ENCODE data around the gene CCSER1. TPM values are rescaled to one million over a fixed set of nuclear protein-coding genes. Genes with fewer than 3 reads are reported as not detected.

The CCSER1 gene
- total RNA-seq, 1 donor from 2014 or later: 1.1 TPM

- no peak for DNase-seq (ENCODE audit: low read depth, low spot score)
Measured at GRCh38 chr4:90189946-90190345, 62.8 kb downstream of the CCSER1 start.

DNA sequence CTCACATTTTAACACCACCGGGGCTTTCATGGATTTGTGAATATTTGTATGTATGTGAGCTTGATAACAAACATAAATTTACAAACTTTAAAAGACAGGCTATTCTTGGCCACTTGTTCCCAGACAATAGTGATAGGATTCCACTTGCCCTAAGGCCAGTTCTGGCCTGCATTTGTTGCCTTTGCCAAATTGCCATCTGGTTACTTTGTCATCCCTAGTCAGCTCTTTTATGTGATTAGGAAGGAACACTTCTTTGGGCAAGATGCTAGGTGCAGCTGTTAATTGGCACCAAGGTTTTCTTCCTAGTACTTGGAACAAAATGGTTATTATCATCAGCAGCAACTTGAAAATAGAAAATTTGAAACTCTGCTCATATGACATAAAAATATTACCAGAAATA lies 63.3 kb downstream of the CCSER1 start:
- no peak for DNase-seq (ENCODE audit: low read depth, low spot score)

GRCh38 chr4:90198086-90198847 lies 71.1 kb downstream of the CCSER1 start:
- no peak for DNase-seq (ENCODE audit: low read depth, low spot score)

GRCh38 chr4:90207887-90208454 lies 80.8 kb downstream of the CCSER1 start:
- no peak for DNase-seq (ENCODE audit: low read depth, low spot score)

DNA sequence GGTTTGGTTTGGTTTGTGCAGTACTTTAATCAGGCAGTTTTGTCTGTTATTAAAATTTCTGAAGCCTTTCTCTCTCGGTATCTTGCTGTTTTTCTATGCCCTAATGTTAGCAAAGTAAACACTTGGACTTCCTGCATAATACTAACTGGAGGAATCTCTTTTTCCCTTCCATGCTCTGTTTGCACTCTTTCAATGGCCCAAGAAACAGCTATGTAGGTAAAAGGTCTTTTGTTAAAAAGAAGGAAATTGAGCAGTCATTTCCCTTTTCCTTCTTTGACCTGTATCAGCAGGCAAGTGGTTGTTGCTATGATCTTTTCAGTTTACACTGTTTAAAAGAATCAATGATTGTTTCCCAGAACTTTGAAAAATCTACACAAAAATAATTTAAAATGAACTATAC lies 82.7 kb downstream of the CCSER1 start:
- DNase-seq (ENCODE audit: low read depth, low spot score): peak; percentile 77

DNA sequence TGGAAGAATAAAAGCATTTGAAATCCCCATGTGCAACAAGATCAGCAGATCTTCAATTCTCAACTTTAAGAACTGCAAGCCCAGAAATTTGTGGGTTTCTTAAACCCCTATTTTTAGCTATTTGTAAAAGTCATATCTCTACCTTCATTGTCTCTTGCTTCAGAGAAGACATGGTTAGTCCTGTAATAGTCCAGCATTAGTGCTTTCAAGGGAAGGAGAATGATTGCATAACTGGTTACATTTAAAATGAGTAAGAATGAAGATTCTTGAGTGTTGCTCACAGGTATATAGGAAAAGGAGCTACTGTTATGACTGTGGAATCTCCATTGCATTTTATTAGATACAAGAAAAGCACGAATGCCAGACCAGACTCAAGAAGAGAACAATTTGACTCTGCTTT lies 84.0 kb downstream of the CCSER1 start:
- no peak for DNase-seq (ENCODE audit: low read depth, low spot score)

DNA sequence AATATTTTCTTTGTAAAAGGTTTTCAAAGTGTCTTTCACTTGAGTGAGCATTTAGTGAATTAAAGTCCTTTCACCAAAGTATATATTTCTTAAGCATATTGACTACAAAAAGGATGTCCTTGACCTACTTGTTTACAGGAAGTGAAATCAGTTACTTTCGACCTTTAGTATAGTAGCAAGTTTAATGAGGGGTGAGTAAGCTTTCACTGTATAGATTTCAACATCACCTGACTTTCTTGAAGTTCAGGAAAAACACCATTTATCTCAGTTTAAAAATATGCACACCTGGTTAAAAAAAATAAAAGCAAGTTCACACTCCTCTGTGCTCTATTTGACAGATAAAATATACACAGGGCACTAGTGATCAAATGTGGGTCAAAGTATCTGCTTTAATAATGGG lies 88.1 kb downstream of the CCSER1 start:
- DNase-seq (ENCODE audit: low read depth, low spot score): no peak

DNA sequence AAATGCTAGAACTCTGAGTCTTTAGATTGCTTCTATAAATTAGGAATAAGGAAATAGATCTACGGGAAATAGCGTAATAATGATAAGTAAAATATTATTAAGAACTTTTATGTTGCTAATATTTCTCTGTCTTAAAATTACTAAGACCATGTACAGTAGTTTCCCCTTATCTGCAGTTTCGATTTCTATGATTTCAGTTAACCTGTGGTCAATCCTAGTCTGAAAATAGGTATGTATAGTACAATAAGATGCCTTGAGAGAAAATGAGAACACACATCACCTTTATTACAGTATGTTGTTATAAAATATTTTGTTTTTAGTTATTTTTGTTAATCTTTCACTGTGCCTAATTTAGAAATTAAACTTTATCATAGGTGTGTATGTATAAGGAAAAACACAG lies 92.6 kb downstream of the CCSER1 start:
- no peak for DNase-seq (ENCODE audit: low read depth, low spot score)

DNA sequence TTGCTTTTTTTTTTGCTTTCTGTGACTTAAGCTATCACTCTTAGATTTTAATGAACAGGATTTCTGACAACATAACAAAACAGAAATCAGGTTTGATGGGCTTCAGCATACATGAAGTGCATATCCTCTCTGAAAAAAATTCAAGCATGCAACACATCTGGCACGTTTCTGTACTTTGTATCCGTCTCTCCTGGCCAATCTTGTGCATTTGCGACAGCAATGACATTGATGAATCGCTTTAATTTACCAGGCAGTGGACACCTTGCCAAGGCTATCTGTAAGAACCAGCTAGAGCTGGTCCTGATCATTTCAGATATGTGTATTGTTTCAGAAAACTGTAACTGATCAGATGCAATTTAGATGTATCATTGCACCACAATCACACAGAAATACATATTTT lies 93.3 kb downstream of the CCSER1 start:
- DNase-seq (ENCODE audit: low read depth, low spot score): no peak

DNA sequence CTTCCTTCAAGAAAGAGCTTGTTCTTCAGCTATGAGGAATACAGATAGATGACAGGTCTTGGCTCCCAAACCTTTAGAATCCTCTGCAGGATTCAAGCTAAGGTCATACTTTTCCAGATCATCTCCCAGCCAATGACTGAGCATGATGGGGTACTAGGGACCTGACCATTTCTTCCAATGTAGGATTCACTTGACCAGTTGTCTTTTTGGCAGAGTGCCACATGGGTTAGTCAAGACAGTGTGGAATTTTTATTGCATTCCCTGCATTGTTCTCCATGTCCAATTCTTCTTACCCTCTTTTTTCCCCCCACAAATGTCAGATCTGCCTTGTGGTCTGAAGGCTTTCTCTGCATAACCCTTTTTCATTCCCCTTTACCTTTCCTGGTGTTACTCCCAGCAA lies 99.5 kb downstream of the CCSER1 start:
- no peak for DNase-seq (ENCODE audit: low read depth, low spot score)

GRCh38 chr4:90227177-90227576 lies 100.0 kb downstream of the CCSER1 start:
- DNase-seq (ENCODE audit: low read depth, low spot score): no peak

- no peak for DNase-seq (ENCODE audit: low read depth, low spot score)
Measured at GRCh38 chr4:90234916-90235547, 107.8 kb downstream of the CCSER1 start.

GRCh38 chr4:90237751-90238530 lies 110.7 kb downstream of the CCSER1 start:
- DNase-seq (ENCODE audit: low read depth, low spot score): no peak

DNA sequence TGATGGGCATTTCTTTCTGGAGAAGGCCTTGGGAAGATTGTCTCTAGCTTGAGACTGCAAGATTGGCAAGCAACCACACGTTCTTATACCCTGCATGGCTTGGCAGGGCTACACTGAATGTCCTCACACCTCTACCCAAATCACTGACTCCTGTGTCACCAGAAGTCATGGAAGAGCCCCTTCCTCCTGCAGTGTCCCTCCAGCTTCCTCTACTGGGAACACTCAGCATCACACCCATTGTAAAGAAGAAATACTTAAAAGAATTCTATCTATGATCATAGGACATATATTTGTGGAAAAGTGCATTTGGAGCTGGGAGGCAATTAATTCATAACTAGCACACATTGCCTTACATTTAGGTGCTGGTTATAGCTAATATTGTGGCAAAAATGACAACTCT lies 113.1 kb downstream of the CCSER1 start:
- no peak for DNase-seq (ENCODE audit: low read depth, low spot score)

GRCh38 chr4:90241008-90241407 lies 113.8 kb downstream of the CCSER1 start:
- DNase-seq (ENCODE audit: low read depth, low spot score): no peak

- no peak for DNase-seq (ENCODE audit: low read depth, low spot score)
Measured at GRCh38 chr4:90245837-90246236, 118.6 kb downstream of the CCSER1 start.

DNA sequence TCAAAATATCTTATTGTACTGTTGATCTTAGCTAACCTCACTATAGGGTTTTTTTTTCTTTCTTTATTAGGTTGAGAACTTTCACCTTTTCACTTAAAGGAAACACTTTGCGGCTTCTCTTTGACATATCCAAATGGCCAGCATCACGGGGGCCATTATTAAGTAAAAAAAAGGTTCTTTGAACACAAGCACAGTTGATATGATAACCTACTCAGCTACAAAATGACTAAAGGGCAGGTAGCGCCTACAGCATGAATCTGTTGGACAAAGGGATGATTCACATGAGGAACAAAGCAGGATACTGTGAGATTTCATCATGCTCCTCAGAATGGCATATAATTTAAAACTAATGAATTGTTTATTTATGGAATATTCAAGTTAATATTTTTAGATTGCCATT lies 119.6 kb downstream of the CCSER1 start:
- no peak for DNase-seq (ENCODE audit: low read depth, low spot score)

GRCh38 chr4:90254357-90254756 lies 127.2 kb downstream of the CCSER1 start:
- DNase-seq (ENCODE audit: low read depth, low spot score): no peak

DNA sequence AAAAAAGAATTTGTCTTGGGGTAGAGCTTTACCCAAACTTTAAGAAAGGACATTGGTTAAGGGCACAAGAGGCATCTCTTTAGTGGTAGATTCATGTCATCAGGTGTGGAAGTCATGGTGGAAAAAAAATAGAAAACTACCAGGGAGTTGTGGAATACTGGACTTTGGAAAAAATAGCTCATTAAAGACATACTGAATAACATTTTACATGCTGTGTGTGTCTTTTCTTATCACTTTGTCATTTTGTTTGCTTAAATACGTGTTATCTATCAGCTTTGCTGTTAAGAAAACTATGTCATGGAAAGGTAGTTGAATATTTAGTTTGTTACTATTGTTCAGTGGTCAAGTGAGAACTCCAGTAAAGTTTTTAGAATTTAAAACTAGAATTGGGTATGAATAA lies 147.0 kb downstream of the CCSER1 start:
- DNase-seq (ENCODE audit: low read depth, low spot score): no peak

- DNase-seq (ENCODE audit: low read depth, low spot score): no peak
Measured at GRCh38 chr4:90280954-90281353, 153.8 kb downstream of the CCSER1 start.

DNA sequence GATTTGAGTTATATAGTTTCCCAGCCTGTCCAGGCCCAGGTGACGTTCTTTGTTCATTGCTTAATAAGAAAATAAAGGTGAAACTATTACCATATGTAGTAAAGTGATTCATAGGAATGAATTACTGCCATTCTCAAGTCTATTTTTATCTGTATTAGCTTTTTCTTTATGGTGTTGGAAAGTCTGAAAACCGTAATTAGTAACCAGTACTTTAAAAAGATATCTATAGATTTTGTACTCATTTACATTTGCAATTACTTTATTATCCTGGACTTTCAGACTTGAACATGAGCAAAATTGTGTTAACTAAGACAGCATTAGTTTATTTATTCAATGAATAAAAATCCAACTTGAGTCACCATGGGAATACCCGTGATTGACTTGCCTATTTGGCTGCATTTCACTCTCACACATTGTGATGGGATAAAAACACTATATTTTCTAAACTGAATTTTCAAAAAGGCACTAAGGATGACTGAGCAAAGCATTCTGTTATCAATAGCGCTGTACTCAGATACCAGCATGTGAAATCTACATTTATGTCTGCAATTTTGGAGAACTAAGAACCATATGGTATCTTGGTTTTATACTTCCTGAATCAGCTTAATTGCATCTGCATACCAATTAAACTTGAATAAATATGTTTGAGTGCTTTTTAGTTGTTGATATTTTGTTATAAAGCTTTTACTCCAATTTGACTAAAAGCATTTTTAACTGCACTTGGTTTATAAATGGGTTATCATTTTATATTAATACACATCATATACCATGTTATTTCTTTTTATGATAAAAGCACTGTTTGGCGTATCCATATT lies 154.6 kb downstream of the CCSER1 start:
- no peak for DNase-seq (ENCODE audit: low read depth, low spot score)
